DMS 273 (cell line): ENCODE data around the gene PPIA.
"Not testable (repeated sequence)": the region's sequence is repeated elsewhere in the genome, so short reads cannot be mapped to it uniquely, and the experiment has no call there.

ENCODE experiments used
- DNase-seq: peaks from one replicate; lab custom pipeline; 2025; ENCODE audit not compliant: unreplicated experiment; lab: John Stamatoyannopoulos, UW

PPIA gene

GRCh38 chr7:44819292-44819691 lies 22.8 kb downstream of the PPIA start:
- no peak for DNase-seq

GRCh38 chr7:44823255-44823781 lies 26.8 kb downstream of the PPIA start:
- DNase-seq: no peak

- DNase-seq: no peak
Observed at GRCh38 chr7:44824894-44825526, 28.5 kb downstream of the PPIA start.

- DNase-seq: no peak
Observed at GRCh38 chr7:44827567-44827966, 31.1 kb downstream of the PPIA start.

GRCh38 chr7:44838751-44839150 lies 42.3 kb downstream of the PPIA start:
- DNase-seq: no peak

GRCh38 chr7:44842675-44843074 lies 46.2 kb downstream of the PPIA start:
- DNase-seq: not testable (repeated sequence)

GRCh38 chr7:44843440-44843839 lies 47.0 kb downstream of the PPIA start:
- DNase-seq: not testable (repeated sequence)

- DNase-seq: no peak
Observed at GRCh38 chr7:44845451-44845850, 49.0 kb downstream of the PPIA start.

GRCh38 chr7:44846390-44846789 lies 49.9 kb downstream of the PPIA start:
- DNase-seq: not testable (repeated sequence)

GRCh38 chr7:44846816-44847508 lies 50.5 kb downstream of the PPIA start:
- DNase-seq: peak; percentile 48

- peak; percentile 98 for DNase-seq
Observed at GRCh38 chr7:44847509-44847919, 51.0 kb downstream of the PPIA start.

GRCh38 chr7:44847920-44848634 lies 51.6 kb downstream of the PPIA start, which contains the start of gene H2AZ2:
Gene H2AZ2 (minus strand): TSS chr7:44848087. CDS start chr7:44847971, 116 bp downstream.
- peak; percentile 100 for DNase-seq

- DNase-seq: no peak
Observed at GRCh38 chr7:44849259-44849884, 52.9 kb downstream of the PPIA start.

- no peak for DNase-seq
Observed at GRCh38 chr7:44849885-44850544, 53.5 kb downstream of the PPIA start.

- DNase-seq: no peak
Observed at GRCh38 chr7:44852590-44852989, 56.1 kb downstream of the PPIA start.
